Left hindlimb (tissue), 1 donor: ENCODE results near the gene HSD17B3.
A peak's percentile ranks its signal among the peaks of the same experiment; 100 is the strongest.
"Not testable (repeated sequence)": the region's sequence is repeated elsewhere in the genome, so short reads cannot be mapped to it uniquely, and the experiment has no call there.

Experiments
- DNase-seq: peaks from one replicate; pipeline ENCODE4 v3.0.0-alpha.2; 2018

The HSD17B3 gene

GRCh38 chr9:96302021-96302420 is at the start of gene HSD17B3:
HSD17B3 (minus strand) TSS chr9:96302176; CDS start chr9:96302104, 72 bp downstream.
- DNase-seq: no peak

GRCh38 chr9:96350866-96351265 is 48.9 kb upstream of the HSD17B3 start:
- DNase-seq: no peak

GRCh38 chr9:96348261-96348660 is 46.3 kb upstream of the HSD17B3 start:
- no peak for DNase-seq

GRCh38 chr9:96345551-96345950 is 43.6 kb upstream of the HSD17B3 start:
- no peak for DNase-seq

- peak; percentile 80 for DNase-seq
Observed at GRCh38 chr9:96344458-96345180, 42.6 kb upstream of the HSD17B3 start.

GRCh38 chr9:96343515-96344360 is 41.8 kb upstream of the HSD17B3 start:
- no peak for DNase-seq

- no peak for DNase-seq
Observed at GRCh38 chr9:96342571-96343245, 40.7 kb upstream of the HSD17B3 start.

GRCh38 chr9:96340707-96341106 is 38.7 kb upstream of the HSD17B3 start:
- DNase-seq: no peak

GRCh38 chr9:96338299-96338698 is 36.3 kb upstream of the HSD17B3 start:
- DNase-seq: no peak

GRCh38 chr9:96333958-96334357 is 32.0 kb upstream of the HSD17B3 start:
- DNase-seq: no peak

GRCh38 chr9:96331236-96331947 is 29.4 kb upstream of the HSD17B3 start:
- no peak for DNase-seq

- no peak for DNase-seq
Observed at GRCh38 chr9:96327694-96328352, 25.8 kb upstream of the HSD17B3 start.

GRCh38 chr9:96323169-96323568 is 21.2 kb upstream of the HSD17B3 start:
- no peak for DNase-seq

- DNase-seq: not testable (repeated sequence)
Observed at GRCh38 chr9:96322736-96323135, 20.8 kb upstream of the HSD17B3 start.

GRCh38 chr9:96322210-96322609 is 20.2 kb upstream of the HSD17B3 start:
- not testable (repeated sequence) for DNase-seq

- no peak for DNase-seq
Observed at GRCh38 chr9:96321515-96321914, 19.5 kb upstream of the HSD17B3 start.

GRCh38 chr9:96320749-96321280 is 18.8 kb upstream of the HSD17B3 start:
- no peak for DNase-seq

- no peak for DNase-seq
Observed at GRCh38 chr9:96318921-96319565, 17.1 kb upstream of the HSD17B3 start.

- DNase-seq: peak; percentile 45
Observed at GRCh38 chr9:96317335-96317980, 15.5 kb upstream of the HSD17B3 start.

GRCh38 chr9:96309850-96310249 is 7.9 kb upstream of the HSD17B3 start:
- no peak for DNase-seq

- not testable (repeated sequence) for DNase-seq
Observed at GRCh38 chr9:96306958-96307357, 5.0 kb upstream of the HSD17B3 start.
